Mammary epithelial cell (primary cell): ENCODE results near the gene CNTNAP2.

ENCODE experiments used
- CTCF ChIP-seq, 2 donors: IDR thresholded peaks in 1 of 2; conservative IDR thresholded peaks in 1 of 2; 2 replicates each; pipeline ENCODE4 v1.5.1; 2011 to 2012; ENCODE audit warnings: inconsistent platforms in 2 of 2, low read length in 2 of 2, mild to moderate bottlenecking in 2 of 2, control low read depth in 1 of 2, low read depth in 1 of 2; ENCODE audit not compliant: insufficient read depth in 1 of 2; ENCODE audit errors: extremely low read depth in 1 of 2
- EZH2 ChIP-seq: IDR thresholded peaks from 2 replicates; pipeline ENCODE4 v1.6.1; 2012; ENCODE audit warnings: low read length, inconsistent platforms, borderline replicate concordance

- no peak for TF ChIP-seq EZH2
- no peak for TF ChIP-seq CTCF (conservative IDR thresholded peaks at IDR 0.05 in 1 of 2, IDR thresholded peaks at IDR 0.05 in 1 of 2; ENCODE audit: extremely low read depth in 1 of 2, insufficient read depth in 1 of 2, low read depth in 1 of 2, low read length in 2 of 2)
Measured at GRCh38 chr7:147465223-147465622, 1348.6 kb downstream of the CNTNAP2 start.
